Upper lobe of left lung (tissue), 6 donors: ENCODE results near the gene ME2. TPM values are rescaled to one million over a fixed set of nuclear protein-coding genes. Genes with fewer than 3 reads are reported as not detected.

Source experiments
- ATAC-seq, 2 donors: fragments of 200-7000 bp; cut with Tn5 transposase; one replicate each; pipeline ENCODE4 v1.9.1; 2022; ENCODE audit warnings: mild to moderate bottlenecking in 2 of 2, moderate library complexity in 2 of 2; ENCODE audit not compliant: low FRiP score in 2 of 2
- DNase-seq, 2 donors: peaks; one replicate each; pipeline ENCODE4 v3.0.0-alpha.2; 2019 to 2020
- H3K27ac ChIP-seq, 4 donors: fragments of 200-600 bp; sonication (generic); one replicate each; pipeline ENCODE4 v1.5.1; 2016 to 2019
- H3K27me3 ChIP-seq, 4 donors: fragments of 200-600 bp; sonication (generic); one replicate each; pipeline ENCODE4 v1.5.1; 2017 to 2019
- H3K36me3 ChIP-seq, 4 donors: fragments of 200-600 bp; sonication (generic); one replicate each; pipeline ENCODE4 v1.5.1; 2016 to 2019
- H3K4me1 ChIP-seq, 4 donors: fragments of 200-600 bp; sonication (generic); one replicate each; pipeline ENCODE4 v1.5.1; 2018 to 2019
- H3K4me3 ChIP-seq, 4 donors: fragments of 200-600 bp; sonication (generic); one replicate each; pipeline ENCODE4 v1.5.1; 2017 to 2019; ENCODE audit warnings: mild to moderate bottlenecking in 2 of 4, moderate library complexity in 1 of 4
- H3K9me3 ChIP-seq, 4 donors: fragments of 200-600 bp; sonication (generic); one replicate each; pipeline ENCODE4 v1.5.1; 2018 to 2019
- CTCF ChIP-seq, 6 experiments: fragments of 450-650 bp in 4 of 6; fragments of 200-600 bp in 2 of 6; sonication (generic) in 2 of 6; IDR thresholded peaks; one replicate each; pipeline ENCODE4 v1.5.1; 2016 to 2019; ENCODE audit warnings: antibody characterized with exemption in 6 of 6
- EP300 ChIP-seq, 4 donors: sonication (generic); formaldehyde crosslinking; IDR thresholded peaks; one replicate each; pipeline ENCODE4 v1.5.1; 2017; ENCODE audit warnings: antibody characterized with exemption in 4 of 4, control low read depth in 2 of 4
- POLR2A ChIP-seq, 4 donors: fragments of 450-650 bp; IDR thresholded peaks; one replicate each; pipeline ENCODE4 v1.5.1; 2016 to 2017; ENCODE audit warnings: antibody characterized with exemption in 4 of 4, mild to moderate bottlenecking in 2 of 4
- POLR2AphosphoS5 ChIP-seq, 2 donors: sonication (generic); formaldehyde crosslinking; IDR thresholded peaks; one replicate each; pipeline ENCODE4 v1.5.1; 2017; ENCODE audit warnings: antibody characterized with exemption in 2 of 2
- WGBS, 2 donors: methylation state at CpG; one replicate each; pipeline ENCODE4 v1.1.5; 2017 to 2018; 5-methylcytosine and 5-hydroxymethylcytosine counted together
- total RNA-seq, 6 donors: library from RNA; depleted of rRNA in 4 of 6; stranded (reverse); fragments of >200 nt in 4 of 6; gene quantifications; one replicate each; pipeline versions ENCODE4 v1.1.0 to v1.2.1, GENCODE V29; 2016 to 2021
- donor health status: DM: no; HTN: no; CAD: no; lungs with moderate emphysema.
- donor health status: DM: no; HTN: yes; CAD: no; lungs with severe emphysema.

Gene ME2
- total RNA-seq, 6 donors from 2014 or later: 26.9 to 69.8 (median 36.4) TPM

- ATAC-seq (no peak), DNase-seq (no peak)
- Histone ChIP-seq H3K36me3 (peaks cover 0 to 39% (median 10%) of the 10 kb centered on the region in 4 donors), H3K4me3 (no peak overlapping the region), H3K27ac (no peak overlapping the region), H3K27me3 (no peaks in the 10 kb centered on the region), H3K9me3 (no peaks in the 10 kb centered on the region), H3K4me1 (no peaks in the 10 kb centered on the region)
- 88 to 100% methylated on average over 1 of the region's 1 CpG for WGBS, 2 donors
- TF ChIP-seq POLR2AphosphoS5 (IDR thresholded peaks at IDR 0.05) (no peak), POLR2A (IDR thresholded peaks at IDR 0.05) (no peak), EP300 (IDR thresholded peaks at IDR 0.05) (no peak)
Measured at GRCh38 chr18:50909261-50909660, 30.3 kb downstream of the ME2 start.

DNA sequence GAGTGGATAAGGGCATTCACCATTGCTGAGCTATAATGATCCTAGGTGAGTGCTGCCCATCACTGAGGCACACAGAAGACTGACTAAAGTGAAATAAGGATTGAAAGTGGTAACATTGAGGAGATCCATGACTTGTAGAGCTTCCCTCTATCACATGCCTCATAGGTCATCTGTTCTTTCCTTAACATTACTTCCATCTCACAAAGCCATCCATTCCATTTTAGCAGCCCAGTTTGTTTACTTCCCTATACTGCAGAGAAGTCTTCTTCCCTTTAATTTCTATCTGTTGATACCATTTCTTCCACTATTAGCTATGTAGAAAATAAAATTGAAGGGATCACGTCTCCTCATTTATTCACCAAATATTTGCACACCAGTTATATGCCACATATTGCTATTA lies 32.1 kb downstream of the ME2 start:
- ATAC-seq (no peak), DNase-seq (no peak)
- no peak for TF ChIP-seq POLR2A (IDR thresholded peaks at IDR 0.05)
- TF ChIP-seq CTCF (IDR thresholded peaks at IDR 0.05): no peak
- TF ChIP-seq POLR2AphosphoS5 (IDR thresholded peaks at IDR 0.05): no peak
- TF ChIP-seq EP300 (IDR thresholded peaks at IDR 0.05): no peak
- Histone ChIP-seq H3K4me3 (no peak overlapping the region), H3K4me1 (no peaks in the 10 kb centered on the region), H3K27me3 (no peaks in the 10 kb centered on the region), H3K36me3 (peaks cover 0 to 39% (median 10%) of the 10 kb centered on the region in 4 donors), H3K9me3 (no peaks in the 10 kb centered on the region), H3K27ac (no peak overlapping the region)
- WGBS, 2 donors: 90 to 93% methylated on average over 1 of the region's 1 CpG

- Histone ChIP-seq H3K36me3 (peaks cover 0 to 50% (median 15%) of the 10 kb centered on the region in 4 donors), H3K9me3 (no peaks in the 10 kb centered on the region), H3K27me3 (no peaks in the 10 kb centered on the region), H3K4me3 (no peak overlapping the region), H3K4me1 (peaks cover 0 to 6% (median 0%) of the 10 kb centered on the region in 4 donors), H3K27ac (no peak overlapping the region)
- WGBS, 2 donors: 53 to 65% methylated on average over 1 of the region's 1 CpG
- ATAC-seq (no peak), DNase-seq (no peak)
- no peak for TF ChIP-seq CTCF (IDR thresholded peaks at IDR 0.05)
- no peak for TF ChIP-seq POLR2A (IDR thresholded peaks at IDR 0.05)
- no peak for TF ChIP-seq POLR2AphosphoS5 (IDR thresholded peaks at IDR 0.05)
Measured at GRCh38 chr18:50917021-50917420, 38.1 kb downstream of the ME2 start.

- WGBS, 2 donors: 89 to 90% methylated on average over 5 of the region's 5 CpGs
- Histone ChIP-seq H3K36me3 (peaks cover 0 to 55% (median 15%) of the 10 kb centered on the region in 4 donors), H3K27ac (no peak overlapping the region), H3K4me3 (no peak overlapping the region), H3K27me3 (no peaks in the 10 kb centered on the region), H3K4me1 (peaks cover 0 to 6% (median 0%) of the 10 kb centered on the region in 4 donors), H3K9me3 (no peaks in the 10 kb centered on the region)
- no peak for TF ChIP-seq EP300 (IDR thresholded peaks at IDR 0.05)
- no peak for TF ChIP-seq CTCF (IDR thresholded peaks at IDR 0.05)
- TF ChIP-seq POLR2AphosphoS5 (IDR thresholded peaks at IDR 0.05): no peak
- no peak for TF ChIP-seq POLR2A (IDR thresholded peaks at IDR 0.05)
- DNase-seq (no peak), ATAC-seq (no peak)
Measured at GRCh38 chr18:50918153-50918552, 39.2 kb downstream of the ME2 start.

GRCh38 chr18:50924372-50924771 lies 45.5 kb downstream of the ME2 start:
- WGBS, 2 donors: 94 to 96% methylated on average over 2 of the region's 2 CpGs
- peaks cover 0 to 74% (median 21%) of the 10 kb centered on the region in 4 donors for H3K36me3 ChIP-seq

DNA sequence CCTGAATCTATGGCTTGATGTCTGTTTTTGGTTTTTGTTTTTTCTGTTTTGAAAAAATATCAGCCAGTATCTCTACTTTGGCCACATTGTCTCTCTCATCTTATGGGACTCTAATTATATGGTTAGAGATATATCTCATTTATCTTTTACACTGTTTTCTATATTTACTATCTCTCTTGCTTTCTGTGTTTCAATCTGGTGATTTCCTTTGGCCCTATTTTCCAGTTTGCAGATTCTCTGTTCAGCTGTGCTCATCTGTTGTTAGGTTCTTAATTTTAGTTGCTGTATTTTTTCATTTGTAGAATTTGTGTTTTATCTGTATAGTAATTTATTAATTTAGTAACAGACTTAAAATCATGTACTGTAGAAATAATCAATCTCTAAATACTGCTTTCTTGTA lies 47.6 kb downstream of the ME2 start:
- Histone ChIP-seq H3K4me1 (no peaks in the 10 kb centered on the region), H3K27me3 (no peaks in the 10 kb centered on the region), H3K9me3 (no peaks in the 10 kb centered on the region), H3K27ac (no peak overlapping the region), H3K36me3 (peaks cover 0 to 62% (median 16%) of the 10 kb centered on the region in 4 donors), H3K4me3 (no peak overlapping the region)
- TF ChIP-seq POLR2AphosphoS5 (IDR thresholded peaks at IDR 0.05): no peak
- no peak for TF ChIP-seq CTCF (IDR thresholded peaks at IDR 0.05)
- TF ChIP-seq EP300 (IDR thresholded peaks at IDR 0.05): no peak
- TF ChIP-seq POLR2A (IDR thresholded peaks at IDR 0.05): no peak
- DNase-seq (no peak), ATAC-seq (no peak)

More at GRCh38 chr18:50924372-50924771, 45.5 kb downstream of the ME2 start:
- no peaks in the 10 kb centered on the region for H3K27me3 ChIP-seq
- H3K27ac ChIP-seq: no peak overlapping the region
- no peak for DNase-seq
- TF ChIP-seq POLR2A (IDR thresholded peaks at IDR 0.05): no peak
- no peaks in the 10 kb centered on the region for H3K4me1 ChIP-seq
- no peak overlapping the region for H3K4me3 ChIP-seq
- no peaks in the 10 kb centered on the region for H3K9me3 ChIP-seq
- ATAC-seq: no peak
